OCI-LY3 (cell line): ENCODE measurements around the gene MAL.

Experiments used
- H2AFZ ChIP-seq: fragments of 200-600, 300-600 bp; shearing (Covaris generic); 2 replicates; pipeline ENCODE4 v1.6.0; 2014; ENCODE audit warnings: antibody characterized with exemption, low read depth, low read length
- H3K27ac ChIP-seq: fragments of 200-600, 300-600 bp; sonication (generic); 2 replicates; pipeline ENCODE4 v1.5.1; 2014; ENCODE audit warnings: mild to moderate bottlenecking, low read length, moderate library complexity, mixed read lengths
- H3K27me3 ChIP-seq: fragments of 200-600, 300-600 bp; sonication (generic); 2 replicates; pipeline ENCODE4 v1.6.1; 2014; ENCODE audit warnings: low read depth, low read length, mixed read lengths
- H3K36me3 ChIP-seq: fragments of 200-600, 300-600 bp; sonication (generic); replicated peaks from 2 replicates; pipeline ENCODE3; 2014; ENCODE audit warnings: low read depth, low read length, mixed read lengths
- H3K4me1 ChIP-seq: fragments of 300-600, 200-600 bp; sonication (generic); 2 replicates; pipeline ENCODE4 v1.6.1; 2014; ENCODE audit warnings: low read length, mixed read lengths
- H3K4me2 ChIP-seq: fragments of 200-600, 300-600 bp; sonication (generic); 2 replicates; pipeline ENCODE4 v1.6.1; 2014; ENCODE audit warnings: low read length, mixed read lengths
- H3K4me3 ChIP-seq: fragments of 300-600, 200-600 bp; sonication (generic); 2 replicates; pipeline ENCODE4 v1.5.1; 2014; ENCODE audit warnings: antibody characterized with exemption, mild to moderate bottlenecking, low read length, moderate library complexity
- H3K79me2 ChIP-seq: fragments of 300-600, 200-600 bp; shearing (Covaris generic); 2 replicates; pipeline ENCODE4 v1.6.1; 2014; ENCODE audit warnings: mild to moderate bottlenecking, low read length, mixed read lengths
- H3K9ac ChIP-seq: fragments of 300-600, 200-600 bp; shearing (Covaris generic); 2 replicates; pipeline ENCODE4 v1.6.0; 2014; ENCODE audit warnings: mild to moderate bottlenecking, low read length, moderate library complexity
- H3K9me3 ChIP-seq: fragments of 200-600, 300-600 bp; shearing (Covaris generic); 2 replicates; pipeline ENCODE4 v1.6.1; 2014; ENCODE audit warnings: low read length, mixed read lengths; ENCODE audit not compliant: insufficient read depth
- H4K20me1 ChIP-seq: fragments of 200-600, 300-600 bp; sonication (generic); 2 replicates; pipeline ENCODE4 v1.6.1; 2016; ENCODE audit warnings: low read length, mixed read lengths; ENCODE audit not compliant: insufficient read depth
- EZH2phosphoT487 ChIP-seq: fragments of 200-600 bp; shearing (Covaris generic); IDR thresholded peaks from 2 replicates; pipeline ENCODE4 v1.6.1; 2018; ENCODE audit warnings: antibody characterized with exemption, mixed run types, low read depth
- TF ChIP-seq, protein P1 (sequence below): fragments of 200-600, 300-600 bp; sonication (generic); IDR thresholded peaks from 2 replicates; pipeline ENCODE4 v1.5.1; 2014; ENCODE audit warnings: antibody characterized with exemption, low read length, low read depth

The MAL gene

DNA sequence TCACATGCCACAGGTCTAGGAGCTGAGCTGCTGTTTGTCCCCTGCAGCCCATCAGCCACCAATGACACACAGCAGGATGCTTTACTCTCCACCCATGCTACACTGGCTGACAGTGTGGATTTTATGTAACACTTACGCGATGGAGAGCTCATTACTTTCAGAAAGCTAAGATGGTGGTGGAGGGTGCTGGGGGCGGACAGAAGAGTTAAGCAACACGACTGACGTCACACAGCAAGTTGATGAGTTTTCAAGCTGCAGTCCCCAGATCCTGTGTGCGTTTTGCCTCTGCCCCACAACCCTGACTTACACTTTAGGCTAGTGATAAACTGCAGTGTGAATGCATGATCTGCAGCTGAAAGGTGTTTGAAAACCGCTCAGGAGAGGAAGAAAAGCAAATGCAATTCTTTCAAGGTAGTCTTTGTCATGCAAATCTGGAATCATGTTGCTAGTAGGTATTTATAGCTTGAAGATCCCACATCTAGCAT lies 53.7 kb downstream of the MAL start:
- H3K27me3 ChIP-seq, result 0 out of 2 replicates have a peak, but pooled peaks cover 3% of the 10 kb centered on the region
- no peaks in the 10 kb centered on the region for H3K36me3 ChIP-seq
- H3K9ac ChIP-seq, result no peak overlapping the region
- H3K4me3 ChIP-seq, result no peak overlapping the region
- H3K9me3 ChIP-seq, result no peaks in the 10 kb centered on the region
- H3K4me2 ChIP-seq, result no peak overlapping the region
- no peaks in the 10 kb centered on the region for H3K79me2 ChIP-seq
- H3K27ac ChIP-seq, result no peak overlapping the region
- TF ChIP-seq, protein P1, sequence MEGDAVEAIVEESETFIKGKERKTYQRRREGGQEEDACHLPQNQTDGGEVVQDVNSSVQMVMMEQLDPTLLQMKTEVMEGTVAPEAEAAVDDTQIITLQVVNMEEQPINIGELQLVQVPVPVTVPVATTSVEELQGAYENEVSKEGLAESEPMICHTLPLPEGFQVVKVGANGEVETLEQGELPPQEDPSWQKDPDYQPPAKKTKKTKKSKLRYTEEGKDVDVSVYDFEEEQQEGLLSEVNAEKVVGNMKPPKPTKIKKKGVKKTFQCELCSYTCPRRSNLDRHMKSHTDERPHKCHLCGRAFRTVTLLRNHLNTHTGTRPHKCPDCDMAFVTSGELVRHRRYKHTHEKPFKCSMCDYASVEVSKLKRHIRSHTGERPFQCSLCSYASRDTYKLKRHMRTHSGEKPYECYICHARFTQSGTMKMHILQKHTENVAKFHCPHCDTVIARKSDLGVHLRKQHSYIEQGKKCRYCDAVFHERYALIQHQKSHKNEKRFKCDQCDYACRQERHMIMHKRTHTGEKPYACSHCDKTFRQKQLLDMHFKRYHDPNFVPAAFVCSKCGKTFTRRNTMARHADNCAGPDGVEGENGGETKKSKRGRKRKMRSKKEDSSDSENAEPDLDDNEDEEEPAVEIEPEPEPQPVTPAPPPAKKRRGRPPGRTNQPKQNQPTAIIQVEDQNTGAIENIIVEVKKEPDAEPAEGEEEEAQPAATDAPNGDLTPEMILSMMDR, result no peak
- TF ChIP-seq EZH2phosphoT487, result no peak
- H3K4me1 ChIP-seq, result peaks cover 7% of the 10 kb centered on the region; the same call in 1 of the 2 replicates
- no peak overlapping the region for H2AFZ ChIP-seq
- no peaks in the 10 kb centered on the region for H4K20me1 ChIP-seq

DNA sequence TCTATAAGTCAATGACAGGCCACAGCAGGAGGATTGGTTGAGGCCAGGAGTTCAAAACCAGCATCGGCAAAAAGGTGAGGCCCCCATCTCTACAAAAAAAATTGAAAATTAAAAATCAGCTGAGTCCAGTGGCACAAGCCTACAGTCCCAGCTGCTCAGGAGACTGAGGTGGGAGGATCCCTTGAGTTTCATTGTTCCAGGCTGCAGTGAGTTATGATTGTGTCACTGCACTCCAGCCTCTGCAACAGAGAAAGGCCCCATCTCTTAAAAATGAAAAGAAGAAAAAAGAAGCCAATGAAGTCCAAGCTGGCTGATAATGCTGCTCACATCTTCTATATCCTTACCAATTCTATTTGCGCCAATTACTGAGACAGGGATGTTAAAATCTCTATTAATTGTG lies 57.0 kb downstream of the MAL start:
- H3K4me3 ChIP-seq, result no peak overlapping the region
- peaks cover under 1% of the 10 kb centered on the region; the same call in 1 of the 2 replicates for H3K4me1 ChIP-seq
- peaks cover 16% of the 10 kb centered on the region for H3K36me3 ChIP-seq
- TF ChIP-seq EZH2phosphoT487, result no peak
- TF ChIP-seq, protein P1, result no peak
- no peaks in the 10 kb centered on the region for H4K20me1 ChIP-seq
- no peak overlapping the region for H2AFZ ChIP-seq
- H3K9me3 ChIP-seq, result no peaks in the 10 kb centered on the region
- no peak overlapping the region for H3K9ac ChIP-seq
- H3K79me2 ChIP-seq, result no peaks in the 10 kb centered on the region
- H3K4me2 ChIP-seq, result no peak overlapping the region
- no peak overlapping the region for H3K27ac ChIP-seq
- H3K27me3 ChIP-seq, result 0 out of 2 replicates have a peak, but pooled peaks cover 3% of the 10 kb centered on the region

DNA sequence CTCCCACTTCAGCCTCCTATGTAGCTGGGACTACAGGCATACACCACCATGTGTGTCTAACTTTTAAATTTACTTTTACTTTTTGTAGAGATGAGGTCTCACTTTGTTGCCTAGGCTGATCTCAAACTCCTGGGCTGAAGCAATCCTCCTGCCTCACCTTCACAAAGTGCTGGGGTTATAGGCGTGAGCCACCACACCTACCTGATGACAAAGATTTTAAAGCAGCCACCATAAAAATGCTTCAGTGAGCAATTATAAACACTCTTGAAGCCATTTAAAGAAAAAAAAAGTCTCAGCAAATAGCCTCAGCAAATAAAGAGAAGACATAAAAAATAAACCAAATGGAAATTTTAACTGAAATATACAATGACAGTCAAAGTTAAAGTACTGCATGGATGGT lies 60.5 kb downstream of the MAL start:
- no peaks in the 10 kb centered on the region for H3K9me3 ChIP-seq

DNA sequence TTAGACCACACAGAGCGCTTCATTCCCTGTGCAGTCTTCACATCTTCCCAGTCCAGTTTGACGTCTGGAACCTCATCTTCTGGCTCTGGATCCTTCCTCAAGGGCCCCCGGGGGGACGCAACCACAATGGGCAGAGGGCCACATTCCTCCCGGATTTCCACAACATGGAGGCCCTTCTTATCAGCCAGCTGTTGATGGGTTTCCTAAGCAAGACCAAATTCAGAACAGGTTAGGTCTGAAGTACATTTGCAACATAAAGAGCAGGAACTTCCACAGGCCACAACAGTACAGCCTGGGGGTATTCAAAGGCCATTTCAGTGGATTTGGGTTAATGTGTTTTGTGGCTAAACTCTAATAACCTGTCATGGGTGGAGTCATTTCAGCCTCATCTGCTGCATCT lies 61.9 kb downstream of the MAL start:
- Histone ChIP-seq H3K36me3 (peaks cover 49% of the 10 kb centered on the region), H3K9ac (no peak overlapping the region), H3K27ac (no peak overlapping the region), H4K20me1 (no peaks in the 10 kb centered on the region), H3K27me3 (no peaks in the 10 kb centered on the region), H3K4me3 (no peak overlapping the region), H3K4me2 (no peak overlapping the region), H3K4me1 (no peaks in the 10 kb centered on the region), H2AFZ (no peak overlapping the region), H3K9me3 (no peaks in the 10 kb centered on the region), H3K79me2 (no peaks in the 10 kb centered on the region)
- TF ChIP-seq, protein P1, result no peak
- no peak for TF ChIP-seq EZH2phosphoT487

More for the DNA sequence above, 60.5 kb downstream of the MAL start:
- Histone ChIP-seq H3K36me3 (peaks cover 36% of the 10 kb centered on the region), H3K4me2 (no peak overlapping the region), H3K4me3 (no peak overlapping the region), H3K27ac (no peak overlapping the region), H3K79me2 (no peaks in the 10 kb centered on the region), H4K20me1 (no peaks in the 10 kb centered on the region), H2AFZ (no peak overlapping the region), H3K4me1 (no peaks in the 10 kb centered on the region), H3K9ac (no peak overlapping the region), H3K27me3 (no peaks in the 10 kb centered on the region)
- TF ChIP-seq, protein P1, result no peak
- TF ChIP-seq EZH2phosphoT487, result no peak
